Measurements from ENCODE around the gene CCDC24.

Gene CCDC24

GRCh38 chr1:44008259-44008658 is 16.9 kb downstream of the CCDC24 start:
- H3K4me3 ChIP-seq (ENCODE audit: low read length) = no peak overlapping the region
- TF ChIP-seq CTCF (IDR thresholded peaks at IDR 0.05; ENCODE audit: insufficient read depth, low read depth, low read length, missing control alignments) = no peak
- no peak for DNase-seq (ENCODE audit: low read depth)

GRCh38 chr1:44010935-44011471 is 19.6 kb downstream of the CCDC24 start:
- DNase-seq (ENCODE audit: low read depth) = no peak
- no peak for TF ChIP-seq CTCF (IDR thresholded peaks at IDR 0.05; ENCODE audit: insufficient read depth, low read depth, low read length, missing control alignments)
- no peak overlapping the region for H3K4me3 ChIP-seq (ENCODE audit: low read length)

- no peak overlapping the region for H3K4me3 ChIP-seq (ENCODE audit: low read length)
- no peak for TF ChIP-seq CTCF (IDR thresholded peaks at IDR 0.05; ENCODE audit: insufficient read depth, low read depth, low read length, missing control alignments)
- DNase-seq (ENCODE audit: low read depth) = no peak
Observed at GRCh38 chr1:44012404-44012803, 21.0 kb downstream of the CCDC24 start.

GRCh38 chr1:44012941-44013609 is 21.7 kb downstream of the CCDC24 start:
- H3K4me3 ChIP-seq (ENCODE audit: low read length) = no peak overlapping the region
- no peak for DNase-seq (ENCODE audit: low read depth)
- TF ChIP-seq CTCF (IDR thresholded peaks at IDR 0.05; ENCODE audit: insufficient read depth, low read depth, low read length, missing control alignments) = no peak

GRCh38 chr1:44013949-44014348 is 22.6 kb downstream of the CCDC24 start:
- DNase-seq (ENCODE audit: low read depth) = no peak
- TF ChIP-seq CTCF (IDR thresholded peaks at IDR 0.05; ENCODE audit: insufficient read depth, low read depth, low read length, missing control alignments) = no peak
- H3K4me3 ChIP-seq (ENCODE audit: low read length) = no peak overlapping the region

- no peak for TF ChIP-seq CTCF (IDR thresholded peaks at IDR 0.05; ENCODE audit: insufficient read depth, low read depth, low read length, missing control alignments)
- no peak overlapping the region for H3K4me3 ChIP-seq (ENCODE audit: low read length)
- DNase-seq (ENCODE audit: low read depth) = no peak
Observed at GRCh38 chr1:44014365-44015104, 23.1 kb downstream of the CCDC24 start.
